ENCODE results near the gene DLGAP1.
"Not testable (repeated sequence)": the region's sequence is repeated elsewhere in the genome, so short reads cannot be mapped to it uniquely, and the experiment has no call there.

Gene DLGAP1

GRCh38 chr18:3604498-3605408 is 850.4 kb downstream of the DLGAP1 start:
- DNase-seq (ENCODE audit: low spot score): peak; percentile 85

GRCh38 chr18:3604235-3604497 is 850.9 kb downstream of the DLGAP1 start:
- no peak for DNase-seq (ENCODE audit: low spot score)

GRCh38 chr18:3603421-3604234 is 851.5 kb downstream of the DLGAP1 start:
- DNase-seq (ENCODE audit: low spot score): peak; percentile 86

- not testable (repeated sequence) for DNase-seq (ENCODE audit: low spot score)
Observed at GRCh38 chr18:3601106-3601755, 853.9 kb downstream of the DLGAP1 start.

GRCh38 chr18:3599861-3600260 is 855.2 kb downstream of the DLGAP1 start:
- no peak for DNase-seq (ENCODE audit: low spot score)

GRCh38 chr18:3599195-3599594 is 855.9 kb downstream of the DLGAP1 start:
- DNase-seq (ENCODE audit: low spot score): peak; percentile 89

- no peak for DNase-seq (ENCODE audit: low spot score)
Observed at GRCh38 chr18:3598581-3598980, 856.5 kb downstream of the DLGAP1 start.

- DNase-seq (ENCODE audit: low spot score): peak; percentile 51
Observed at GRCh38 chr18:3597409-3598357, 857.4 kb downstream of the DLGAP1 start.

GRCh38 chr18:3596637-3597384 is 858.3 kb downstream of the DLGAP1 start:
- peak; percentile 87 for DNase-seq (ENCODE audit: low spot score)

GRCh38 chr18:3596324-3596636 is 858.8 kb downstream of the DLGAP1 start:
- DNase-seq (ENCODE audit: low spot score): no peak

- DNase-seq (ENCODE audit: low spot score): peak; percentile 74
Observed at GRCh38 chr18:3595369-3596273, 859.5 kb downstream of the DLGAP1 start.

- DNase-seq (ENCODE audit: low spot score): peak; percentile 74
Observed at GRCh38 chr18:3594760-3595368, 860.2 kb downstream of the DLGAP1 start.

- DNase-seq (ENCODE audit: low spot score): peak; percentile 89
Observed at GRCh38 chr18:3593904-3594759, 861.0 kb downstream of the DLGAP1 start.

GRCh38 chr18:3593381-3593903 is 861.7 kb downstream of the DLGAP1 start:
- no peak for DNase-seq (ENCODE audit: low spot score)

GRCh38 chr18:3592864-3593263 is 862.2 kb downstream of the DLGAP1 start:
- DNase-seq (ENCODE audit: low spot score): no peak

- no peak for DNase-seq (ENCODE audit: low spot score)
Observed at GRCh38 chr18:3590096-3590630, 864.9 kb downstream of the DLGAP1 start.

GRCh38 chr18:3585656-3586509 is 869.2 kb downstream of the DLGAP1 start:
- DNase-seq (ENCODE audit: low spot score): peak; percentile 80

Data from hematopoietic multipotent progenitor cell treated with erythropoietin and hydrocortisone succinate and interleukin-3 and kit ligand, for 15 days (in vitro differentiated cells).